ENCODE results near the gene XYLT1.

The XYLT1 gene

GRCh38 chr16:17246268-17246885 lies 224.4 kb downstream of the XYLT1 start:
- DNase-seq, result no peak

GRCh38 chr16:17245776-17246175 lies 225.0 kb downstream of the XYLT1 start:
- no peak for DNase-seq

- no peak for DNase-seq
Measured at GRCh38 chr16:17244872-17245551, 225.7 kb downstream of the XYLT1 start.

- no peak for DNase-seq
Measured at GRCh38 chr16:17241264-17241835, 229.4 kb downstream of the XYLT1 start.

- DNase-seq, result no peak
Measured at GRCh38 chr16:17238285-17239028, 232.3 kb downstream of the XYLT1 start.

- no peak for DNase-seq
Measured at GRCh38 chr16:17237350-17237944, 233.3 kb downstream of the XYLT1 start.

- DNase-seq, result no peak
Measured at GRCh38 chr16:17235147-17235815, 235.5 kb downstream of the XYLT1 start.

GRCh38 chr16:17233318-17234002 lies 237.3 kb downstream of the XYLT1 start:
- no peak for DNase-seq

- no peak for DNase-seq
Measured at GRCh38 chr16:17232487-17232886, 238.3 kb downstream of the XYLT1 start.

GRCh38 chr16:17231972-17232371 lies 238.8 kb downstream of the XYLT1 start:
- DNase-seq, result no peak

- no peak for DNase-seq
Measured at GRCh38 chr16:17230932-17231581, 239.7 kb downstream of the XYLT1 start.

- DNase-seq, result no peak
Measured at GRCh38 chr16:17229766-17230165, 241.0 kb downstream of the XYLT1 start.

GRCh38 chr16:17229131-17229530 lies 241.6 kb downstream of the XYLT1 start:
- no peak for DNase-seq

- DNase-seq, result no peak
Measured at GRCh38 chr16:17228708-17229055, 242.1 kb downstream of the XYLT1 start.

GRCh38 chr16:17228048-17228707 lies 242.6 kb downstream of the XYLT1 start:
- no peak for DNase-seq

GRCh38 chr16:17227278-17227677 lies 243.5 kb downstream of the XYLT1 start:
- DNase-seq, result no peak

GRCh38 chr16:17225541-17225940 lies 245.2 kb downstream of the XYLT1 start:
- DNase-seq, result no peak

GRCh38 chr16:17224879-17225281 lies 245.9 kb downstream of the XYLT1 start:
- DNase-seq, result peak; percentile 77

- DNase-seq, result peak; percentile 9
Measured at GRCh38 chr16:17224350-17224749, 246.4 kb downstream of the XYLT1 start.

GRCh38 chr16:17223576-17223975 lies 247.2 kb downstream of the XYLT1 start:
- no peak for DNase-seq

GRCh38 chr16:17222871-17223401 lies 247.8 kb downstream of the XYLT1 start:
- DNase-seq, result peak; percentile 17
